Measurements from ENCODE around the gene RNF13.

Gene RNF13

DNA sequence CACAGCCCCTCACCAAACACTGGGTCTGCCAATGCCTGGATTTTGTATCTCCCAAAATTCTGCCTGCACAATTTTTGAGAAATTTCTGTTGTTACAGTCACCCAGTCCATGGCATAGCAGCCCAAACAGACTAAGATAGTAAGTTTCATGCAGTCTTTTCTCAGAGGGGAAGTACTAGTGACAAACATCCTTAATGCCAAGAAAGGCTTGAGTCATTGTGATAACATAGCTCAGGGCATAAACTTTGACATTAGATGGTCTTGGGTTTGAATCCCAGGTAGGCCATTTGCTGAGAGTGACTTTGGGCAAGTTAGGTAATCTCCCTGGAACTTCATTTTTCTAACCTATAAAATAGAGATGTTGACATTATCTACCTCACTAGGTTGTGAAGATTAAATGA lies 193.8 kb downstream of the RNF13 start:
- DNase-seq, result no peak

All from NCI-H1930 (cell line).